SIG-M5 treated with dmso at 0.1 percent for 504 hours (cell line): ENCODE results near the gene KLHL11.

ENCODE experiments used
- DNase-seq: peaks from one replicate; lab custom pipeline; 2025; ENCODE audit not compliant: unreplicated experiment; lab: John Stamatoyannopoulos, UW

KLHL11 gene

GRCh38 chr17:41864836-41865595, at the start of gene KLHL11:
Gene KLHL11 (minus strand): TSS chr17:41865423. CDS start chr17:41865370, 53 bp downstream.
- DNase-seq: peak; percentile 90

GRCh38 chr17:41915020-41915419, 49.8 kb upstream of the KLHL11 start:
- DNase-seq: no peak

- no peak for DNase-seq
These were observed 49.1 kb upstream of the KLHL11 start for GRCh38 chr17:41914358-41914766.

- no peak for DNase-seq
These were observed 48.6 kb upstream of the KLHL11 start for GRCh38 chr17:41913798-41914197.

GRCh38 chr17:41912925-41913324, 47.7 kb upstream of the KLHL11 start:
- DNase-seq: no peak

- no peak for DNase-seq
These were observed 45.6 kb upstream of the KLHL11 start for GRCh38 chr17:41910701-41911391.

- no peak for DNase-seq
These were observed 43.9 kb upstream of the KLHL11 start for GRCh38 chr17:41909088-41909487.

GRCh38 chr17:41907633-41908539, 42.7 kb upstream of the KLHL11 start:
- no peak for DNase-seq

GRCh38 chr17:41907185-41907556, 41.9 kb upstream of the KLHL11 start:
- no peak for DNase-seq

- no peak for DNase-seq
These were observed 41.4 kb upstream of the KLHL11 start for GRCh38 chr17:41906465-41907184.

- no peak for DNase-seq
These were observed 39.9 kb upstream of the KLHL11 start for GRCh38 chr17:41905172-41905571.

GRCh38 chr17:41904242-41904841, 39.1 kb upstream of the KLHL11 start:
- no peak for DNase-seq

- DNase-seq: no peak
These were observed 36.4 kb upstream of the KLHL11 start for GRCh38 chr17:41901646-41902045.

GRCh38 chr17:41896726-41897125, 31.5 kb upstream of the KLHL11 start:
- DNase-seq: no peak

- no peak for DNase-seq
These were observed 30.4 kb upstream of the KLHL11 start for GRCh38 chr17:41895617-41896016.

- no peak for DNase-seq
These were observed 29.6 kb upstream of the KLHL11 start for GRCh38 chr17:41894791-41895331.

- DNase-seq: no peak
These were observed 28.2 kb upstream of the KLHL11 start for GRCh38 chr17:41893384-41893783.

- no peak for DNase-seq
These were observed 26.8 kb upstream of the KLHL11 start for GRCh38 chr17:41892021-41892376.

GRCh38 chr17:41891135-41892020, 26.2 kb upstream of the KLHL11 start:
- no peak for DNase-seq
